NCI-H1417 treated with DMSO at 0.1 percent for 48 hours (cell line): ENCODE measurements around the gene SSH2.
"Not testable (repeated sequence)": the region's sequence is repeated elsewhere in the genome, so short reads cannot be mapped to it uniquely, and the experiment has no call there.

Experiments
- DNase-seq: peaks from one replicate; lab custom pipeline; 2025; lab: John Stamatoyannopoulos, UW

Gene SSH2

DNA sequence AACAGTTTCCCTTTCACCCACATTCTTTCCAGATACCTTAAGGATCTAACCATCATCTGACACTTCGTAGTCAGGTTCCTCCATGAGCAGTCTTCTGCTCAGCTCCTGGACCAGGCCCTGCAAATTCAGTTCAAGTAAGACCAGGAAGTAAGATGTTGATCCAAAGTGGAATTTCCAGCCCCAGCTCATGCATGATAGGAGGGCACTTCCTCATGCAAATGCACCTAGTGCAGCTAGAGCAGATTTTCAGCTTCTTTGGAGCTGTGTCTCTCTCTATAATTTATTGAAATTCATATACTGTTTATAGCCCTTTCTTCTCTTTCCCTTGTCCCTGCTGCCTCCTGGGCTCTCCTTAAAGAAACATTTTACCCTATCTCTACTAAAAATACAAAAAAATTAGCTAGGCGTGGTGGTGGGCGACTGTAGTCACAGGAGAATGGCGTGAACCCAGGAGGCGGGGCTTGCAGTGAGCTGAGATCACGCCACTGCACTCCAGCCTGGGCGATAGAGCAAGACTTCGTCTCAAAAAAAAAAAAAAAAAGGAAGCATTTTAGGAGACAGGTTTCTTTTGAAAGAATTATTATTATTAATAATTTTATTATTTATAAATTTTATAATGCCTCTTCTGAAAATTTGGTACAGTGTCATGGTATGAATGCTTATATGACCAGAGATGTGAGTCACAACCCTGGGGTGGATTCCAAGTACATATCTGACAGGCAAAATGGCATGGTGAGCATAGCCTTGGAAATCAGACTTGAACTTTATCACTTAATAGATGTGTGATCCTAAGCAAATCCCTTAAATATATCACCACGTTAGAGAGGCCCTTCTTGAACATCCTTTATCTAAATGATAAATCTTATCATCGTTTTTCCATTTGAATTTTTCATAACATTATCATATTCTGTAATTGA lies 94.3 kb downstream of the SSH2 start:
- DNase-seq: no peak

DNA sequence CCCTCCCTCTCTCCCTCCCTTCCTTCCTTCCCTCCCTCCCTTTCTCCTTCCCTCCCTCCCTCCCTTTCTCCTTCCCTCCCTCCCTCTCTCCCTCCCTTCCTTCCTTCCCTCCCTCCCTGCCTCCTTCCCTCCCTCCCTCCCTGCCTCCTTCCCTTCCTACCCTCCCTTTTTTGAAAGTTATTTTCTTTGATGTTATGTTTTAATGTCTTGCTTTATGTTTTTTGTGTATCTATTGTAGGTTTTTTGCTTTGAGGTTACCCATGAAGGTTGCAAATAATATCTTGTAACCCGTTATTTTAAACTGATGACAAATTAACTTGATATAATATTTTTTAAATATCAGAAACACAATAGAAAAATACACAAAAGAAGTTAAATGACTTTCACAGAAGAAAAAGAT lies 96.2 kb downstream of the SSH2 start:
- DNase-seq: no peak

DNA sequence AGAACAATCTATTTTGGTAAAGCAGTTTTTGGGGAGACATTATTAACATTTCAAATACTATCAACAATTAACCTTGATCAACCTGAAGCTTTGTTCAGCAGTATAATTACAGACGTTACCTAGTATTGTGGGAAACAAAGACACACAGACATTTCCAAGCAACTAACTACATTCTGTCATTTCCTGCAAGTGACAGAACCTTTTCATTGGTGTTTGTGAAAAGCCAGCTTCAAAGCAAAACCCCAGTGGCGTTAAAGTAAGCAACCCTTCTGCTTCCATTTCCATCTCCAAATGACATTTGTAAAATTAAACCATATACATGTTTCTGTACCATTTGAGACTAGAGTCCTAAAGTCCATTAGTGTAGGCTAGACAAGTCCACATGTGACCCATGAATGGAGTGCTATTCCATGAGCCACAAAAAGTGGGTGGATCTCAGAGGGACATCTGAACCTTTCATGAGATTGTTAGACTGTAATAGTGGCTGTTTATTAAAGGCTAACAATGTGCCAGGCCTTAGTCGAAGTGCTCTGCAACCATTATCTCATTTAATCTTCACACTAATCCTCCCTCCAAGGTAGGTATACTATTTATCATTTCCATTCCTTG lies 101.2 kb downstream of the SSH2 start:
- DNase-seq: no peak

DNA sequence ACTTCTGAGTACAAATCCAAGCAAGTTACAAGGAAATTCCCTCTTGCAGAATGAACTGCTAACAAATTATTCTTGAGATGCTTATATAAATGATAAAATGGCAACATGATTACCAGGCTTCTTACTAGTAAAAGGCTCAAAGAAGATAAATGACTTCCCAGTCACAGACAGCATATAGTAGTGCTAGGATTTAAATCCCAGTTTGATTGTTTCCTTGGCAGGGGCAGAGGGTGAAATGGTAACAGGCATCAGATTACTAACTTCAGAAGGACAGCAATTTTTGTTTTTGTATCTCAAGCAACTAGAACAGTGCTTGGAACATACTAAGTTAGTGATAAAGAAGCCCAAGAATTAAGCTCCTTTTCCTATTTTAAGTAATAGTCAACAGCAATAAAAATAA lies 102.8 kb downstream of the SSH2 start:
- no peak for DNase-seq

DNA sequence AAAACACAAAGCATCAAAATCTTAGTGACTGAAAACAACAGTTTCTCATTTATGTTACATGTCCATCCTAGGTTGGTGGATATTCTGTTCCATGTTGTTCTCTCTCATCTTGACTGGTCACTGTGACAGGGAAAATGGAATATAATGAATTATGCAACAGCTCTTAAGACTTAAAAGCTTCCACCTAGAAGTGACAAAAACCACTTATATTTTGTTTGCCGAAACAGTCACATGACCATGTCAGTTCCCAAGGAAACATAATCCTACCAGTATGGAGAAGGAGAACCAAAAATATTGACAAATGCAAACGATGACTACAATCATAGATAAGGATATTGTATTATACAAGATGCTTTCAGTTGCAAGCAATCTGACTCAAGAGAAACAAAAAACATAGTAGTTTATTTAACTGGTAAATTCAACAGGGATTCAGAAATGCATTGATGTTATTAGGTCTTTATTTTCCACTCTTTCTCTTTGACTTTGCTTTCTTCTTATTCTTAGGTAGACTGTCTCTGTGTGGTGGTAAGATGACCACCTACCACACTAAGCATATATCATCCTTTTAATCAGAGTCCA lies 103.8 kb downstream of the SSH2 start:
- no peak for DNase-seq

DNA sequence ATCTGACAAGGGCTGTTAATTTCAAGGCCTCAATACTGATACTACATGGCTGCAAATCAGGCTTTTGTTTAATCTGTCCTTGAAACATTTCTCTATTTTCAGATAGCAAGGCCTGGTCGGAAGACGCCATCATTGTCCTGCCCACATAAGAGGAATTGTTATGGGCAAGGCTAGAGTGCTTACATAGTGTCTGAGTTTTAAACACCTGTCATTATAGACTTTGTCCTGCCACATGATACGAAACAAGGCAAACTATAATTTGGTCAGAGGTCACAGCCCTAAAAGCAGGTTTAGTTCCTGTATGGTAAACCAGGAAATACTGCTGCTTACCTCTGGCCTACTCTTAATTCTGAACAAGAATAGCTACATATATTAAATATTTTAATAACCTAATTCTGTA lies 104.4 kb downstream of the SSH2 start:
- no peak for DNase-seq

DNA sequence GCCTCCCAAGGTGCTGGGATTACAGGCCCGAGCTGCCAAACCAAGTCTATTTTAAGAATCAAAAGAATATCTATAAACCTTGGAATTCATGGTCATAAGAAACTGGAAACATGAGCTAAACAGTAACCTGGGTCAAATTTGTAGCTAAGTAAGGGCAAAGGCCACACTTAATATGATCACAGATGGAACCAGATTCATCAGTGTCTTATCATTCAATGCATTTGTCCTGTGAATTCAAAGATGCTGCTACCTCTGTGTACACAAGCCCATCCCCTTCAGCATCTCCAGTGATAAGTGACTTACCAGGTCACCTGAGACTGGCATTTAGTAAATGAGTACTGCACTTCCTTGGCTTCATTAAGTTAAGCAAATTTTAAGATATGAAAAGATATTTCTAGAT lies 108.1 kb downstream of the SSH2 start:
- DNase-seq: no peak

DNA sequence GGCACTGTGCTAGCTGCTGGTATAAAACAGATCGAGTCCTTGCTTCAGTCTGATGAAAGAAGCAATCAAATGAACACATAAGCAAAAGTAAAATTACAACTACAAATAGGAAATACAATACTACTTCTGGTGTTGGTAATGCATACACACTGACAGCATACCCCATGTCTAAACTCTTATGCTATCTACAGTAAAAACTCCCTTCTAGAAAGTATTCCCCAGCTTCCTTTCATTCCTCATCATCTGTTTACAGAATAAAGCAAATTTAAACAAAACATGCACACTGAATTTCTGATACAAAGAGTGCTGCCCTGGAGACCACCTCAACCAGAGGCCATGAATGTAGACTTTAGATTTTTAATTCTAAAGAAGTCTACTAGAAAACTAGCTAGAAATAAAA lies 109.6 kb downstream of the SSH2 start:
- no peak for DNase-seq

DNA sequence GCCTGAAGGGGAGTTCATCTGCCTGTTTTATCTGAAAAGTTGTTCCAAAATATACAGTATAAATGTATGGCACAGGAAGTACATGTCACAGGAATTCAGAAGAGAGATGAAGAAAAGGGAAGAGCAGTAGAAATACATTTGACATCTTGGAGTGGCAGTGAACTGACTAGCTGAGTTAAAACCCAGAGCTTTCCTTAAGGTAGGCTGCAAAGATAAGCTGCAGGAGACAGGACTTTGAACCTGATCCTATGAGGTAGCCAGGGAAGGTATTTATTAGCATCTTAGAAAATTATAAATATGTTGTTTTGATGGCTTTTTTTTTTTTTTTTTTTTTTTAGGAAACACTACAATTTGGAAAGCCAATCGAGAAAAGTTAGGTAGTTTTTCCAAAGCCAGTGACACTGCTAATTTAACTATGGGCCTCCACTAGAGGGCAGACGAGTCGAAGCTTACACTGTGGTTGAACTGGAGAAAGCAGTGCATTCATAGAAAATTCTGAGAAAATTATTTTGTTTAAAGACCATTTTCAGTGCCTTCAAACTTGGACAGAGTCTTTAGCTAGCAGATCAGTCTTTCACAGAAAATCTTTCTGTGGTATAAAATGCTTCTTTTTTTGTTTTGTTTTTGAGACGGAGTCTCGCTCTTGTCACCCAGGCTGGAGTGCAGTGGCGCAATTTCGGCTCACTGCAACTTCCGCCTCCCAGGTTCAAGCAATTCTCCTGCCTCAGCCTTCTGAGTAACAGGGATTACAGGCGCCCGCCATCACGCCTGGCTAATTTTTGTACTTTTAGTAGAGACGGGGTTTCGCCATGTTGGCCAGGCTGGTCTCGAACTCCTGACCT lies 122.3 kb downstream of the SSH2 start:
- DNase-seq: no peak

DNA sequence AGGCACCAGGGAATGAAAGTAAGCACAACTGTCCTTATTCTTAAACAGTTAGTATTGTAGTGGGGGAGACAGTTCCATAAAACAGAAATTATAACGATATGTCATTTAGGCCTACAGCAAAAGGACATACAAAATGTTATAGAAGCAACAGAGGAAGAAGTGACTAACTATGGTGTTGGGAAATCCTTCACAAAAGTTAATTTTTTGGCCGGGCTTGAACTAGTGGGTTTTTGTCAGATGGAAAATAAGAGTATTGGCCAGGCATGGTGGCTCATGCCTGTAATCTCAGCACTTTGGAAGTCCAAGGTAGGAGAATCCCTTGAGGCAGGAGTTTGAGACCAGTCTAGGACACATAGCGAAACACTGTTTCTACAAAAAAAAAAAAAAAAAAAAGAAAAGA lies 127.8 kb downstream of the SSH2 start:
- no peak for DNase-seq

DNA sequence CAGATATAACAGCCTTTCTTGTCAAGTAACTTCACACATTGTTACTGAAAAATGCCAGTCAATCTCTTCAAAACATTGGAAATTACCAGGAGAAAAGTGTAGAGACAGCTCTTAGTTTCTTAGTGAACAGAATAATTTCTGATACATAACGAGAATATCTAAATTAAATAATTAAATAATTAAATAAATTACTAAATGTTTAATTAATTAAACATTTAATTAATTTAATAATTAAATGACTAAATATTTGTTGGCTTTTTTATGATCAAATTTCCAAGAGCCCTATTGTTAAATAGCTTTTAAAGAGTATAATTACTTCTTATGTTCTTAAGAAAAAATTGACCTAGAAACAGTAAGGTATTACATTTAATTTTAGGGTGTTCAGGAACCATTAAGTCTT lies 129.6 kb downstream of the SSH2 start:
- DNase-seq: no peak

DNA sequence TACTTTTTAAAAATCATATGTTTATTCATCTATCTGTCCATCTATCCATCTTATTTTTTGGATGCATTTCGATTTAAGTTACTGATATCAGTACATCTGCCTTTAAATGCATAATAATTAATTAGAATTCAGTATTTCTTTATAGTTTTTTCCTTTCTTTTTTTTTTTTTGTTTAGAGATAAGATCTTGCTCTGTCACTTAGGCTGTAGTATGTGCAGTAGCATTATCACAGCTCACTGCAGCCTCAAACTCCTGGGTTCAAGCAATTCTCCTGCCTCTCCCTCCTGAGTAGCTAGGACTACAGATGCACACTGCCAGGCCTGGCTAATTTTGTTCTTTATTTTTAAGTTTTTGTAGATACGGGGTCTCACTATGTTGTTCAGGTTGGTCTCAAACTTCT lies 133.4 kb downstream of the SSH2 start:
- no peak for DNase-seq

DNA sequence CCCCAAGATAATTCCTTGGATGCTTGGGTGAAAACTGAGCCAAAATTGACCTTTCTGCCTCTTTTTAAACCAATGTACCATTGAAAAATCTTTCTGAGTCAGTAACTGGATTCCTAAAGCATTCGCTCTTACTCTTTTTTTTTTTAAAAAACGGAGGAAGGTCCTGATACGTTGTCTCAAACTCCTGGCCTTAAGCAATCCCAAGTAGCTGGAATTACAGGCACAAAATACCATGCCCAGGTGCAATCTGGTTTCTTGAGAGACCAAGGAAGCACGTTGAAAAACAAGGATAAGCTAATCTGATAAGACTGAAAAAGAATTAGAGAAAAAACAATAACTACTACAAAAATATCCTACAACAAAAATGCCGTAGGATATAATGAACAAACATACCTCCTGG lies 136.5 kb downstream of the SSH2 start:
- no peak for DNase-seq

DNA sequence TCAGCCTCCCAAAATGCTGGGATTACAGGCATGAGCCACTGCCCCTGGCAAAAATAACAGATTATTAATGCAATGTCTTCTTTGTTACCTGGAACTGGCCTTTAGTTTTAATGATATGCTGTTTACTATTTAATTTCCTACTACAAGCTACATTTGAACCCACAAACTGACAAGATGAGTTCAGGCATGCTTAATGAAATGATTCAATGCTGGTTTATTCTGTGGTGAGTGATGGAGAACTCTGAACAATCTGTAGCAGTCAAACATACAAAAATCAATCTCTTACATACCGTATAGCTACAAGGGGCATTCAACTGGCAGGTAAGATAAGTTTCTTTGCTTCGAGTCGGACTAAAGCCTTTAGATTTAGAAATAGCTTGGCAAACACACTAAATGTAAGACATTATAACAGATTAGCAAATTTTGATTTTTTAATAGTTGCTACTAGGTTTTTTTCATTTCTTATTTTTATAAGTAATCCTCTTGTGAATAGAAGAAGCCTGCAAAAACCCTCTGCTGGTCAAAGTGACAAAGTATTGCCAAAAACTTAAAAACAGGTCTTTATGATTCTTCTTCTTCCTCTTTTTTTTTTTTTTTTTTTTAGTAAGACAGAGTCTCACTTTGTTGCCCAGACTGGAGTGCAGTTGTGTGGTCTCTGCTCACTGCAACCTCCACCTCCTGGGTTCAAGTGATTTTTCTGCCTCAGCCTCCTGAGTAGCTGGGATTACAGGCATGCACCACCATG lies 138.5 kb downstream of the SSH2 start:
- no peak for DNase-seq

DNA sequence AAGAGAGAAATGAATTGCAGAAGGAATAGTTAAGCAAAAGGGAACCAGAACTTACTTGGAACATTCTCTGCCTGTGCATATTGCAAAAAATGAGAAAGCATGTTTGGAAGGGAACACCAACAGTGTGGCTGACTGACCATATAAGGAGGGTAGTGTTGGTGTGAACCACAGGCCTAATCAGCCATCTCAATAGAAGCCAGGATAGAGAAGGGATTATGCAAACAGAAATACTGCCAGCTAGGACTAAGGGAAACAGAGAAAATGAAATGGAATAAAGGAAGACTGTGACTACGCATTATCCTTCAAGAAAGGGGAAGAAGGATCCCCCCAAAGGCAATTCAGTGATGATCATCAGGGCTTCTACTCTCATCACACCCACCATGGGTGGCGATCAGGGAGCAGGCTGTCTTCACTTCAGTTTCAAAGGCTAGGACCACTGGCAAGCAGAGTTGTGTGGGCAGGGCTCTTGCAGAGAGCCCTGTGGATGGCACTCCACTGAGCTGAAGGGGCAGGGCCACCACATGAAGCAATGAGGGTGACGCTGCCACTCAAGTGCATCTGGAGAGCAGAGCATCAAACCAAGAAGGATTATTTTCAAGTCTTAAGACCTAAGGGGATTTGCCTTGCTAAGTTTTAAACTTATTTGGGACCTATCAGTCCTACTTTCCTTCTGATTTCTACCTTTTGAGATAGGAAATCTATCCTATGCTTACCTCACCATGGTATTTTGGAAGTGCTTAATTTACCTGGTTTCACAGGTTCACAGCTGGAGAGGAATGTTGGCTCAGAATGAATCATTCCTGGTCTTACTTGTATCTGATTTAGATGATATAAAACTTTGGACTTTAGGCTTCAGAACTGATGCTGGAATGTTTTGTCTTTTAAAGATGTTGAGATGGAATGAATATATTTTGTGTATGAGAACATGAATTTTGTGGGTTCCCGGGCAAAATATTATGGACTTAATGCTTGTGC lies 140.5 kb downstream of the SSH2 start:
- DNase-seq: no peak

DNA sequence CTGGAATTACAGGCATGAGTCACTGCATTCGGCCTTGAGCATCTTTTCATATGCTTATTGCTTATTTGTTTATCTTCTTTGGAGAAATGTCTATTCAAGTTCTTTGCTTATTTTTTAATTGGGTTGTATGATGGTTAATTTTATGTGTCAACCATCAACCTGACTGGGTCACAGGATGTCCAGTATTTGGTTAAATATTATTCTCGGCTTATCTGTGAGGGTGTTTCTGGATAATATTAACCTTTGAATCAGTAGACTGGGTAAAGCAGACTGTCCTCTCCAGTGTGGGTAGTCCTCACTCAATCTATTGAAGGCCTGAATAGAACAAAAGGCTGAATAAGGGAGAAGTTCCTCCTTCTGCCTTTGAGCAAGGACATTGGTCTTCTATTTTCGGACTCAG lies 142.0 kb downstream of the SSH2 start:
- DNase-seq: no peak

DNA sequence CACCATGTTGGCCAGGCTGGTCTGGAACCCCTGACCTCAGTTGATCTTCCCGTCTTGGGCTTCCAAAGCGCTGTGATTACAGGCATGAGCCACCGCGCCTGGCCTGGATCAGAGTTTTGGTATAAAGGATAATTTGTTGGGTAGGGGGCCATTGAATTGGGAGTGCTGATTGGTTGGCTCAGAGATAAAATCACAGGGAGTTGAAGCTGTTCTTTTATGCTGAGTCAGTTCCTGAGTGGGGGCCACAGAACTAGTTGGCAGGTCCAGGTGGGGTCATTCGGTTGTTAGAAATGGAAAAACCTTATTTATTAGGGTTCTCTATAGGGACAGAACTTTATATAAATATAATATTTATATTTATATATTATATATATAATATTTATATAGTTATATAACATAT lies 147.1 kb downstream of the SSH2 start:
- no peak for DNase-seq

DNA sequence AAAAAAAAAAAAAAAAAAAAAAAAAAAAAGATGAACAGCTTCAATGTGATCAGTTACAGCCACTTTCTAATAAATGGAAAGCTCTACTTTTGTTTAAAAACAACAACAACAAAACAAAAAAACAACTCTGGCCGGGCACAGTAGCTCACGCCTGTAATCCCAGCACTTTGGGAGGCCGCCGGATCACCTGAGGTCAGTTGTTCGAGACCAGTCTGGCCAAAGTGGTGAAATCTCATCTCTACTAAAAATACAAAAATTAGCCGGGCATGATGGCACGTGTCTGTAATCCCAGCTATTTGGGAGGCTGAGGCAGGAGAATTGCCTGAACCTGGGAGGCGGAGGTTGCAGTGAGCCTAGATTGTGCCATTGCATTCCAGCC lies 150.2 kb downstream of the SSH2 start:
- not testable (repeated sequence) for DNase-seq

DNA sequence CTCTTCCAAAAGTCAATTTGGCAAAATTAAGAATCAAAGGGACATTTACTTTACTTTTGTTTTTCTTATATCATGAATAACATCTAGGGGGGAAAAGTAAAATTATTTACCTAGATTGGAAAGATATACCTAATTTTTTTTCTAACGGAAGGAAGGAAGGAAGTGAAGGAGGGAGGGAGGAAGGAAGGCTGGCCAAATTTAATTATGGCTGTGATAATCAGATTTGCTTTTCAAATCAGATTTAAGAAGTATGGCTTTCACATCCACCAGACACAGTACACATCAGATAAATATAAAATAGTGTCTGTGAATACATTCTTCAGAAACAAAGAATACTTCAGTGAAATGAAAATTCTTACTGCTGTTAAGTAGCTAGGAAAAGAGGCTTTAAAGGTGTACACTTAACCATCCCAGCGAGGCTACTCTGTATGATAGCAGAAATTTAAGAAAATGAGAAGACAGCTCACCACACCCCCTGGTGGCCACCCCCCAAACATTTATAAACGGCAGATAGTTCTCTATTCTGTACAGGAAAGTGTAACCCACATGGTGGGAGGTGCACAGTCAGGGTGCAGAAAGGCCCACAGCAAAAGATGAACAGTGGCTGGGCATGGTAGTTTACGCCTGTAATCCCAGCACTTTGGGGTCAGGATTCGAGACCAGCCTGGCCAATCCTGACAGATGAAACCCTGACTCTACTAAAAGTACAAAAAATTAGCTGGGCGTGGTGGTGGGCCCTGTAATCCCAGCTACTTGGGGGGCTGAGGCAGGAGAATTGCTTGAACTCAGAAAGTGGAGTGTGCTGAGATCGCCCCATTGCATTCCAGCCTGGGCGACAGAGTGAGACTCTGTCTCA lies 150.8 kb downstream of the SSH2 start:
- DNase-seq: no peak

DNA sequence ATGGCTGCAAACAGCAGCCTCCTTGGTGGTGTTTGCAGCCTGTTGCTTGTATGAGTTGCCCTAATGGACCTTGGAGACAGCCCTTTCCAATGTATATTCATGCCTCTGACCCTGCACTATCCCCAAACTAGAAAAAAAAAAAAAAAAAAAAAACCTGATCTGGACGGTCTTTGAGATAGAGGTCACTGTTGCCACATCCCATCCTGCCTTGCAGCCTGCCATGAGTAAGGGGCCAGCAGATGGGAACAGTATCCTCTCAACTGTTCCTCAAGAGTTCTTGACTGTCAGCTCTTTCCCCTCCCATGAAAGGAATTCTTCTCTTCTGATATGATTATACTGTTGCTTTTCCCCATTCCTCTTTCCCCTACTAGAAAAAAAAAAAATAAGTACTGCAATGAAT lies 152.4 kb downstream of the SSH2 start:
- DNase-seq: no peak
